ENCODE data around the gene CSAD. TPM values are rescaled to one million over a fixed set of nuclear protein-coding genes. Genes with fewer than 3 reads are reported as not detected.
A peak's percentile ranks its signal among the peaks of the same experiment; 100 is the strongest.

Gene CSAD
- total and polyA plus RNA-seq, 2 of the 13 experiments (the other 11 are each of a cell fraction or from before 2014, with no cell fraction given), result 7.2 to 23.5 TPM

DNA sequence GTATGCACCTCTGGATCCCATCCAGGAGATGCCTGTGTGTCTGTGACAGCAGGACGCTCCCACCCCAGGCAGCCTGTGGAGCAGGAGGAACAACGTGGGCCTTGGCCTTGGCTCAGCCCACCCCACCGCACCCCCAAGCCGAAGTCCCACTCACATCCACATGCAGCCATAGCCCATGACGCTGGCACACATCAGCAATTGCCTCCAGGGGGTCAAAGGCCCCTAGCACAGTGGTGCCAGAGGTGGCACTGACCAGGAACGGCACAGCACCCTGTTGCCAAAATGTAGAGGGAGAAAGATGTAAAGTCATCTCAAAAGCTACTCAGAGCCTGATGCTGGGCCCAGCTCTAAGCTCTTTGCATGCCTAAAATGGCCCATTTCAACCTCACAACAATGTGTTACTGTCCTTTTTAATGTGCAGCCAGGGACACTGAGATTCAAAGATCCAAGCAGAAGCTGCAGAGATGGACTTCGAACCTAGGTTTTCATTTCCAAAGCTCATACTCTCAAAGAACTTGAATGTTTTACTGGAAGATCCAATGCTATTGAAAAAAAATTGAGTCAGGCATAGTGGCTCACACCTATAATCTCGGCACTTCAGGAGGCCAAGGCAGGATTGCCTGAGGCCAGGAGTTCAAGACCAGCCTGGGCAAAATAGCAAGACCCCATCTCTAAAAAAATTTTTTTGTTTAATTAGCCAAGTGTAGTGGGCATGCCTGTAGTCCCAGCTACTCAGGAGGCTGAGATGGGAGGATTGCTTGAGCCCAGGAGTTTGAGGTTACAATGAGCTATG, 19.4 kb downstream of the CSAD start:
- H4K20me1 ChIP-seq (ENCODE audit: insufficient read depth, low read length), result no peaks in the 10 kb centered on the region
- ChIA-PET CTCF (ENCODE audit: low intra/inter-chr PET ratio, low total read pairs) (interaction anchor here (1.4 to 4.1 kb wide), 2 partner anchors 27 to 29 kb away, joined by 3 to 23 read pairs; no protein-coding TSS in a partner anchor), POLR2A (interaction anchor here (0.9 to 4.5 kb wide), 7 partner anchors 14 to 134 kb away, joined by 3 to 34 read pairs (median 6); partner anchors contain the start of genes CSAD, PFDN5, SOAT2 and ZNF740)
- H3K4me3 ChIP-seq (replicated peaks in 1 of 3; ENCODE audit: insufficient read depth in 1 of 3, low read depth in 2 of 3, low read length in 3 of 3), result peak overlapping the region in 1 of 3 experiments; percentile 17; a peak in 1 of 6 replicates
- no peak overlapping the region for H2AFZ ChIP-seq (ENCODE audit: low read length)
- no peaks in the 10 kb centered on the region for H3K36me3 ChIP-seq (replicated peaks in 1 of 2; ENCODE audit: control insufficient read depth in 1 of 2, insufficient read depth in 2 of 2, low read length in 2 of 2)
- H3K4me1 ChIP-seq (ENCODE audit: insufficient read depth, low read length), result peaks cover 44% of the 10 kb centered on the region
- H3K9me3 ChIP-seq (ENCODE audit: low read length), result no peaks in the 10 kb centered on the region
- 23% methylated on average over 6 of the region's 8 CpGs for WGBS (ENCODE audit: low lambda C conversion rate)
- FAIRE-seq (peak; percentile 75), DNase-seq (ENCODE audit: low spot score) (peak; percentile 74), ATAC-seq (peak; percentile 37)
- peak overlapping the region; percentile 50 for H3K4me2 ChIP-seq (ENCODE audit: low read depth, low read length)
- intact Hi-C loops (cut with micrococcal nuclease; ENCODE audit: unreplicated experiment) (no loop called here), in situ Hi-C loops (cut with HindIII; ENCODE audit: extremely low pct_ligation_motif_present, low pct_unique_long_range_greater_than_20kb) (no loop called here)
- H3K9ac ChIP-seq (ENCODE audit: insufficient read depth, low read depth, low read length), result no peak overlapping the region
- H3K27ac ChIP-seq (ENCODE audit: extremely low read length, insufficient read depth, low read length), result peak overlapping the region; percentile 53
- BruUV-seq (replicated peaks), result no TSS peak
- no peaks in the 10 kb centered on the region for H3K27me3 ChIP-seq (ENCODE audit: control insufficient read depth in 1 of 2, insufficient read depth in 2 of 2, low read length in 2 of 2)
- H3K79me2 ChIP-seq (ENCODE audit: insufficient read depth, low read length), result no peaks in the 10 kb centered on the region
- TF ChIP-seq, protein P1, sequence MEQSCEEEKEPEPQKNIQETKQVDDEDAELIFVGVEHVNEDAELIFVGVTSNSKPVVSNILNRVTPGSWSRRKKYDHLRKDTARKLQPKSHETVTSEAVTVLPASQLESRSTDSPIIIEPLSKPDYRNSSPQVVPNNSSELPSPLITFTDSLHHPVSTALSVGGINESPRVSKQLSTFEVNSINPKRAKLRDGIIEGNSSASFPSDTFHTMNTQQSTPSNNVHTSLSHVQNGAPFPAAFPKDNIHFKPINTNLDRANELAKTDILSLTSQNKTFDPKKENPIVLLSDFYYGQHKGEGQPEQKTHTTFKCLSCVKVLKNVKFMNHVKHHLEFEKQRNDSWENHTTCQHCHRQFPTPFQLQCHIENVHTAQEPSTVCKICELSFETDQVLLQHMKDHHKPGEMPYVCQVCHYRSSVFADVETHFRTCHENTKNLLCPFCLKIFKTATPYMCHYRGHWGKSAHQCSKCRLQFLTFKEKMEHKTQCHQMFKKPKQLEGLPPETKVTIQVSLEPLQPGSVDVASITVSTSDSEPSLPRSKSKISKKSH (CRISPR knock-in tag; IDR thresholded peaks at IDR 0.05; ENCODE audit: borderline replicate concordance), result no peak
- TF ChIP-seq ZBTB46 (CRISPR knock-in tag; IDR thresholded peaks at IDR 0.05; ENCODE audit: borderline replicate concordance) (no peak), PITX1 (CRISPR knock-in tag; IDR thresholded peaks at IDR 0.05) (no peak), SMAD3 (CRISPR knock-in tag; IDR thresholded peaks at IDR 0.05) (no peak), LRRFIP1 (CRISPR knock-in tag; conservative IDR thresholded peaks at IDR 0.05) (no peak), ARID3A (IDR thresholded peaks at IDR 0.05; ENCODE audit: low read depth, low read length) (no peak), ZSCAN21 (CRISPR knock-in tag; IDR thresholded peaks at IDR 0.05; ENCODE audit: borderline replicate concordance) (no peak), RBAK (CRISPR knock-in tag; IDR thresholded peaks at IDR 0.05) (no peak)
- TF ChIP-seq, protein P2, sequence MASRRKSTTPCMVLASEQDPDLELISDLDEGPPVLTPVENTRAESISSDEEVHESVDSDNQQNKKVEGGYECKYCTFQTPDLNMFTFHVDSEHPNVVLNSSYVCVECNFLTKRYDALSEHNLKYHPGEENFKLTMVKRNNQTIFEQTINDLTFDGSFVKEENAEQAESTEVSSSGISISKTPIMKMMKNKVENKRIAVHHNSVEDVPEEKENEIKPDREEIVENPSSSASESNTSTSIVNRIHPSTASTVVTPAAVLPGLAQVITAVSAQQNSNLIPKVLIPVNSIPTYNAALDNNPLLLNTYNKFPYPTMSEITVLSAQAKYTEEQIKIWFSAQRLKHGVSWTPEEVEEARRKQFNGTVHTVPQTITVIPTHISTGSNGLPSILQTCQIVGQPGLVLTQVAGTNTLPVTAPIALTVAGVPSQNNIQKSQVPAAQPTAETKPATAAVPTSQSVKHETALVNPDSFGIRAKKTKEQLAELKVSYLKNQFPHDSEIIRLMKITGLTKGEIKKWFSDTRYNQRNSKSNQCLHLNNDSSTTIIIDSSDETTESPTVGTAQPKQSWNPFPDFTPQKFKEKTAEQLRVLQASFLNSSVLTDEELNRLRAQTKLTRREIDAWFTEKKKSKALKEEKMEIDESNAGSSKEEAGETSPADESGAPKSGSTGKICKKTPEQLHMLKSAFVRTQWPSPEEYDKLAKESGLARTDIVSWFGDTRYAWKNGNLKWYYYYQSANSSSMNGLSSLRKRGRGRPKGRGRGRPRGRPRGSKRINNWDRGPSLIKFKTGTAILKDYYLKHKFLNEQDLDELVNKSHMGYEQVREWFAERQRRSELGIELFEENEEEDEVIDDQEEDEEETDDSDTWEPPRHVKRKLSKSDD (CRISPR knock-in tag; IDR thresholded peaks at IDR 0.05; ENCODE audit: low read depth), result no peak
- TF ChIP-seq, protein P3, sequence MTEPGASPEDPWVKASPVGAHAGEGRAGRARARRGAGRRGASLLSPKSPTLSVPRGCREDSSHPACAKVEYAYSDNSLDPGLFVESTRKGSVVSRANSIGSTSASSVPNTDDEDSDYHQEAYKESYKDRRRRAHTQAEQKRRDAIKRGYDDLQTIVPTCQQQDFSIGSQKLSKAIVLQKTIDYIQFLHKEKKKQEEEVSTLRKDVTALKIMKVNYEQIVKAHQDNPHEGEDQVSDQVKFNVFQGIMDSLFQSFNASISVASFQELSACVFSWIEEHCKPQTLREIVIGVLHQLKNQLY (CRISPR knock-in tag; IDR thresholded peaks at IDR 0.05), result no peak

All from HepG2 (cell line).